ENCODE measurements around the gene SIRT3. TPM values are rescaled to one million over a fixed set of nuclear protein-coding genes. Genes with fewer than 3 reads are reported as not detected.
A peak's percentile ranks its signal among the peaks of the same experiment; 100 is the strongest.

The SIRT3 gene
- total RNA-seq, 4 donors from 2014 or later: 7.2 to 27.9 (median 20.6) TPM

DNA sequence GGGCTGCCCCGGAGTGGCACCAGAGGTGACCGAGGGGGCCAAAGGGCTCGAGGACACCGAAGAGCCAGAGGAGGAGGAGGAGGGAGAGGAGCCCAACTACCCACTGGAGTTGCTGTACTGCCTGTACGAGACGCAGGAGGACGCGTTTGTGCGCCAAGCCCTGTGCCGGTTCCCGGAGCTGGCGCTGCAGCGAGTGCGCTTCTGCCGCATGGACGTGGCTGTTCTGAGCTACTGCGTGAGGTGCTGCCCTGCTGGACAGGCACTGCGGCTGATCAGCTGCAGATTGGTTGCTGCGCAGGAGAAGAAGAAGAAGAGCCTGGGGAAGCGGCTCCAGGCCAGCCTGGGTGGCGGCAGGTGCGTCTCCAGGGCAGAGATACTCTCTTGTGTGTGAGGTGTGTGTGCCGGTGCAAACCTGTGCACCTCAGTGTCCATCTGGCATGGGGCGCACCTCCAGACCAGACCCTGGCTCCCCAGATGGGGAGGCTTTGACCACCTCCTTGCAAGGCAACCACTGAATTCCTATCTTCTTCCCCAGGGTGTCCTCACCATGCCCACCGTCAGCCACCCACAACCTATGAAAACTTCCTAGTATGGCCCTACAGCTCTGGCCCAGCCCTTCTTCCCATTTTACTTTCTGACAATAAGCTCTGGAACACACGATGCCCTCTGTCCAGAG, 45.5 kb upstream of the SIRT3 start:
- H3K27me3 ChIP-seq: peaks cover 72% of the 10 kb centered on the region
- H3K9me3 ChIP-seq: no peaks in the 10 kb centered on the region
- intact Hi-C loops (cut with DNase I; ENCODE audit: low total_unique reads) (no loop called here), in situ Hi-C loops (cut with MboI; ENCODE audit: low pct_ligation_motif_present in 1 of 4, low pct_unique_long_range_greater_than_20kb in 1 of 4, low sequenced_read_pairs in 3 of 4) (no loop called here)
- H3K4me3 ChIP-seq: peak overlapping the region in 1 of 4 donors; percentile 38
- 46% methylated on average over 18 of the region's 26 CpGs; no CpG with 5 or more reads in 1 of the 2 donors for WGBS, 2 donors (ENCODE audit: low coverage in 1 of 2)
- TF ChIP-seq POLR2AphosphoS5 (IDR thresholded peaks at IDR 0.05) (no peak), EP300 (IDR thresholded peaks at IDR 0.05; ENCODE audit: low read depth) (no peak), POLR2A (IDR thresholded peaks at IDR 0.05) (no peak)
- TF ChIP-seq, protein P1, sequence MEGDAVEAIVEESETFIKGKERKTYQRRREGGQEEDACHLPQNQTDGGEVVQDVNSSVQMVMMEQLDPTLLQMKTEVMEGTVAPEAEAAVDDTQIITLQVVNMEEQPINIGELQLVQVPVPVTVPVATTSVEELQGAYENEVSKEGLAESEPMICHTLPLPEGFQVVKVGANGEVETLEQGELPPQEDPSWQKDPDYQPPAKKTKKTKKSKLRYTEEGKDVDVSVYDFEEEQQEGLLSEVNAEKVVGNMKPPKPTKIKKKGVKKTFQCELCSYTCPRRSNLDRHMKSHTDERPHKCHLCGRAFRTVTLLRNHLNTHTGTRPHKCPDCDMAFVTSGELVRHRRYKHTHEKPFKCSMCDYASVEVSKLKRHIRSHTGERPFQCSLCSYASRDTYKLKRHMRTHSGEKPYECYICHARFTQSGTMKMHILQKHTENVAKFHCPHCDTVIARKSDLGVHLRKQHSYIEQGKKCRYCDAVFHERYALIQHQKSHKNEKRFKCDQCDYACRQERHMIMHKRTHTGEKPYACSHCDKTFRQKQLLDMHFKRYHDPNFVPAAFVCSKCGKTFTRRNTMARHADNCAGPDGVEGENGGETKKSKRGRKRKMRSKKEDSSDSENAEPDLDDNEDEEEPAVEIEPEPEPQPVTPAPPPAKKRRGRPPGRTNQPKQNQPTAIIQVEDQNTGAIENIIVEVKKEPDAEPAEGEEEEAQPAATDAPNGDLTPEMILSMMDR (IDR thresholded peaks at IDR 0.05): no peak
- H3K36me3 ChIP-seq: no peaks in the 10 kb centered on the region
- no peak for DNase-seq
- peaks cover 0 to 34% (median 27%) of the 10 kb centered on the region in 4 donors for H3K4me1 ChIP-seq
- no peak overlapping the region for H3K27ac ChIP-seq

DNA sequence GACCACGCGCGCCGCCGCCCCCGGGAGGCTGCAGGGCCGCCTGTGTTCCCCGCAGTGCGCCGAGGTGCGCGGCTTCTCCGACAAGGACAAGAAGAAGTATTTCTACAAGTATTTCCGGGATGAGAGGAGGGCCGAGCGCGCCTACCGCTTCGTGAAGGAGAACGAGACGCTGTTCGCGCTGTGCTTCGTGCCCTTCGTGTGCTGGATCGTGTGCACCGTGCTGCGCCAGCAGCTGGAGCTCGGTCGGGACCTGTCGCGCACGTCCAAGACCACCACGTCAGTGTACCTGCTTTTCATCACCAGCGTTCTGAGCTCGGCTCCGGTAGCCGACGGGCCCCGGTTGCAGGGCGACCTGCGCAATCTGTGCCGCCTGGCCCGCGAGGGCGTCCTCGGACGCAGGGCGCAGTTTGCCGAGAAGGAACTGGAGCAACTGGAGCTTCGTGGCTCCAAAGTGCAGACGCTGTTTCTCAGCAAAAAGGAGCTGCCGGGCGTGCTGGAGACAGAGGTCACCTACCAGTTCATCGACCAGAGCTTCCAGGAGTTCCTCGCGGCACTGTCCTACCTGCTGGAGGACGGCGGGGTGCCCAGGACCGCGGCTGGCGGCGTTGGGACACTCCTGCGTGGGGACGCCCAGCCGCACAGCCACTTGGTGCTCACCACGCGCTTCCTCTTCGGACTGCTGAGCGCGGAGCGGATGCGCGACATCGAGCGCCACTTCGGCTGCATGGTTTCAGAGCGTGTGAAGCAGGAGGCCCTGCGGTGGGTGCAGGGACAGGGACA, 44.8 kb upstream of the SIRT3 start:
- no peak for DNase-seq
- Histone ChIP-seq H3K4me3 (peak overlapping the region in 3 of 4 donors; percentile 13 to 38 (median 21)), H3K4me1 (peaks cover 0 to 34% (median 27%) of the 10 kb centered on the region in 4 donors), H3K9me3 (no peaks in the 10 kb centered on the region), H3K27me3 (peaks cover 72% of the 10 kb centered on the region), H3K36me3 (no peaks in the 10 kb centered on the region), H3K27ac (peak overlapping the region in 2 of 4 donors; percentile 0 to 40)
- 18% methylated on average over 66 of the region's 79 CpGs; no CpG with 5 or more reads in 1 of the 2 donors for WGBS, 2 donors (ENCODE audit: low coverage in 1 of 2)
- intact Hi-C loops (cut with DNase I; ENCODE audit: low total_unique reads) (no loop called here), in situ Hi-C loops (cut with MboI; ENCODE audit: low pct_ligation_motif_present in 1 of 4, low pct_unique_long_range_greater_than_20kb in 1 of 4, low sequenced_read_pairs in 3 of 4) (no loop called here)
- TF ChIP-seq POLR2AphosphoS5 (IDR thresholded peaks at IDR 0.05): no peak
- TF ChIP-seq, protein P1 (IDR thresholded peaks at IDR 0.05): no peak
- no peak for TF ChIP-seq POLR2A (IDR thresholded peaks at IDR 0.05)
- no peak for TF ChIP-seq EP300 (IDR thresholded peaks at IDR 0.05; ENCODE audit: low read depth)

DNA sequence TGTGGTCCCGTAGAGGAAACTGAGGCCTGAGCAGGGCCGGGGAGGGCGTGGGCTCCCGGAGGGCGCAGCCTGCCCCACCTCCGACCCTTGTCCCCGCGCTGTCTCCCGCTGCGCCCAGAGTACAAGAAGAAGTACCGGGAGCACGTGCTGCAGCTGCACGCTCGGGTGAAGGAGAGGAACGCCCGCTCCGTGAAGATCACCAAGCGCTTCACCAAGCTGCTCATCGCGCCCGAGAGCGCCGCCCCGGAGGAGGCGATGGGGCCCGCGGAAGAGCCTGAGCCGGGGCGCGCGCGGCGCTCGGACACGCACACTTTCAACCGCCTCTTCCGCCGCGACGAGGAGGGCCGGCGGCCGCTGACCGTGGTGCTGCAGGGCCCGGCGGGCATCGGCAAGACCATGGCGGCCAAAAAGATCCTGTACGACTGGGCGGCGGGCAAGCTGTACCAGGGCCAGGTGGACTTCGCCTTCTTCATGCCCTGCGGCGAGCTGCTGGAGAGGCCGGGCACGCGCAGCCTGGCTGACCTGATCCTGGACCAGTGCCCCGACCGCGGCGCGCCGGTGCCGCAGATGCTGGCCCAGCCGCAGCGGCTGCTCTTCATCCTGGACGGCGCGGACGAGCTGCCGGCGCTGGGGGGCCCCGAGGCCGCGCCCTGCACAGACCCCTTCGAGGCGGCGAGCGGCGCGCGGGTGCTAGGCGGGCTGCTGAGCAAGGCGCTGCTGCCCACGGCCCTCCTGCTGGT, 44.0 kb upstream of the SIRT3 start:
- WGBS, 2 donors (ENCODE audit: low coverage in 1 of 2): 11% methylated on average over 64 of the region's 85 CpGs; no CpG with 5 or more reads in 1 of the 2 donors
- in situ Hi-C loops (cut with MboI; ENCODE audit: low pct_ligation_motif_present in 1 of 4, low pct_unique_long_range_greater_than_20kb in 1 of 4, low sequenced_read_pairs in 3 of 4): no loop called here
- H3K9me3 ChIP-seq: no peaks in the 10 kb centered on the region
- H3K36me3 ChIP-seq: no peaks in the 10 kb centered on the region
- TF ChIP-seq, protein P1 (IDR thresholded peaks at IDR 0.05): no peak
- TF ChIP-seq POLR2A (IDR thresholded peaks at IDR 0.05) (no peak), POLR2AphosphoS5 (IDR thresholded peaks at IDR 0.05) (peak in 1 of 3 donors; percentile 39), EP300 (IDR thresholded peaks at IDR 0.05; ENCODE audit: low read depth) (no peak)
- DNase-seq: peak; percentile 65
- peaks cover 69% of the 10 kb centered on the region for H3K27me3 ChIP-seq
- H3K4me3 ChIP-seq: peak overlapping the region in 3 of 4 donors; percentile 13 to 38 (median 21)
- peaks cover 0 to 34% (median 27%) of the 10 kb centered on the region in 4 donors for H3K4me1 ChIP-seq
- H3K27ac ChIP-seq: peak overlapping the region; percentile 8 to 40 (median 26)
- intact Hi-C loops (cut with DNase I; ENCODE audit: low total_unique reads): no loop called here

All from transverse colon (tissue), 4 donors.